GM10248 (cell line): ENCODE data around the gene RNF144A.

Experiments used
- CTCF ChIA-PET: fragments of 300-600 bp; sonication (Branson Sonifier 250); formaldehyde crosslinking; extraction: SDS; loops from one replicate; lab custom pipeline; 2021; ENCODE audit warnings: antibody characterized with exemption; lab: Yijun Ruan, JAX
- POLR2A ChIA-PET: fragments of 350-650 bp; sonication (Branson Sonifier 250); formaldehyde crosslinking; extraction: SDS; loops from one replicate; lab custom pipeline; 2020; ENCODE audit warnings: antibody characterized with exemption; lab: Yijun Ruan, JAX
- DNase-seq: peaks from one replicate; pipeline ENCODE4 v3.0.0; 2012; ENCODE audit errors: extremely low spot score
- CTCF ChIP-seq: IDR thresholded peaks from 2 replicates; pipeline ENCODE4 v1.5.1; 2012; ENCODE audit warnings: mild to moderate bottlenecking, low read depth; ENCODE audit errors: extremely low read depth, missing control alignments, control extremely low read depth

RNF144A gene

GRCh38 chr2:7084601-7085000, 167.4 kb downstream of the RNF144A start:
- ChIA-PET CTCF (interaction anchor here (0.7 to 1.5 kb wide), 7 partner anchors 10 to 207 kb away, joined by 3 to 5 read pairs (median 3); partner anchors contain the start of gene RSAD2), POLR2A (no interaction called here)
- no peak for DNase-seq
- no peak for TF ChIP-seq CTCF

- ChIA-PET CTCF (interaction anchor here (1.8 kb wide), 1 partner anchor 8 kb away, joined by 6 read pairs; no protein-coding TSS in a partner anchor), POLR2A (no interaction called here)
- no peak for DNase-seq
- TF ChIP-seq CTCF = no peak
Observed at GRCh38 chr2:7089284-7089683, 172.1 kb downstream of the RNF144A start.

GRCh38 chr2:7089898-7090510, 172.8 kb downstream of the RNF144A start:
- no peak for DNase-seq
- ChIA-PET CTCF (no interaction called here), POLR2A (no interaction called here)
- TF ChIP-seq CTCF = no peak

- POLR2A ChIA-PET = no interaction called here
- CTCF ChIA-PET = no interaction called here
- TF ChIP-seq CTCF = no peak
- DNase-seq = no peak
Observed at GRCh38 chr2:7093376-7093775, 176.2 kb downstream of the RNF144A start.
